GM04504 (cell line): ENCODE measurements around the gene ADGRD1.

Experiments used
- DNase-seq: peaks from one replicate; pipeline ENCODE4 v3.0.0-alpha.2; 2012; ENCODE audit warnings: low read depth

Gene ADGRD1

GRCh38 chr12:130966443-130967030 lies 12.8 kb downstream of the ADGRD1 start:
- no peak for DNase-seq

- DNase-seq, result no peak
These were observed 13.9 kb downstream of the ADGRD1 start for GRCh38 chr12:130967636-130968035.

GRCh38 chr12:130968611-130969010 lies 14.9 kb downstream of the ADGRD1 start:
- no peak for DNase-seq

GRCh38 chr12:130969223-130969622 lies 15.5 kb downstream of the ADGRD1 start:
- no peak for DNase-seq

- no peak for DNase-seq
These were observed 16.6 kb downstream of the ADGRD1 start for GRCh38 chr12:130970165-130970907.

GRCh38 chr12:130970908-130971233 lies 17.2 kb downstream of the ADGRD1 start:
- DNase-seq, result no peak

GRCh38 chr12:130971925-130972585 lies 18.3 kb downstream of the ADGRD1 start:
- no peak for DNase-seq

- DNase-seq, result no peak
These were observed 18.9 kb downstream of the ADGRD1 start for GRCh38 chr12:130972586-130972950.

GRCh38 chr12:130973109-130973508 lies 19.4 kb downstream of the ADGRD1 start:
- DNase-seq, result no peak

GRCh38 chr12:130973906-130974305 lies 20.2 kb downstream of the ADGRD1 start:
- DNase-seq, result no peak

- no peak for DNase-seq
These were observed 21.4 kb downstream of the ADGRD1 start for GRCh38 chr12:130975116-130975515.

- DNase-seq, result no peak
These were observed 22.5 kb downstream of the ADGRD1 start for GRCh38 chr12:130976171-130976720.

- DNase-seq, result no peak
These were observed 23.5 kb downstream of the ADGRD1 start for GRCh38 chr12:130977046-130977742.

GRCh38 chr12:130977743-130978095 lies 24.0 kb downstream of the ADGRD1 start:
- DNase-seq, result no peak

- DNase-seq, result no peak
These were observed 25.1 kb downstream of the ADGRD1 start for GRCh38 chr12:130978785-130979184.

GRCh38 chr12:130981074-130981742 lies 27.5 kb downstream of the ADGRD1 start:
- DNase-seq, result no peak

GRCh38 chr12:130981911-130982310 lies 28.2 kb downstream of the ADGRD1 start:
- no peak for DNase-seq

GRCh38 chr12:130982565-130983225 lies 29.0 kb downstream of the ADGRD1 start:
- DNase-seq, result no peak

- no peak for DNase-seq
These were observed 29.8 kb downstream of the ADGRD1 start for GRCh38 chr12:130983328-130984017.

- DNase-seq, result no peak
These were observed 30.7 kb downstream of the ADGRD1 start for GRCh38 chr12:130984183-130985058.
